Left lung (tissue), 10 donors: ENCODE measurements around the gene HKDC1. TPM values are rescaled to one million over a fixed set of nuclear protein-coding genes. Genes with fewer than 3 reads are reported as not detected.

Experiments used
- ATAC-seq: fragments of 200-7000 bp; cut with Tn5 transposase; one replicate; pipeline ENCODE4 v1.9.1; 2020; ENCODE audit warnings: moderate library complexity
- DNase-seq, 4 donors: peaks; one replicate each; pipeline ENCODE4 v3.0.0-alpha.2; 2013 to 2020
- H3K27ac ChIP-seq, 2 donors: fragments of 200-600 bp; sonication (generic) in 1 of 2; one replicate each; pipeline versions ENCODE4 v1.5.0 to v1.8.0; 2020 to 2021
- H3K27me3 ChIP-seq, 2 donors: fragments of 200-600 bp; sonication (generic) in 1 of 2; one replicate each; pipeline versions ENCODE4 v1.5.0 to v1.8.0; 2020 to 2021
- H3K36me3 ChIP-seq, 2 donors: fragments of 200-600 bp; sonication (generic) in 1 of 2; one replicate each; pipeline versions ENCODE4 v1.5.0 to v1.8.0; 2020 to 2021
- H3K4me1 ChIP-seq, 2 donors: fragments of 200-600 bp; one replicate each; pipeline ENCODE4 v1.8.0; 2021
- H3K4me3 ChIP-seq, 2 donors: fragments of 200-600 bp; sonication (generic) in 1 of 2; one replicate each; pipeline versions ENCODE4 v1.5.0 to v1.8.0; 2020 to 2021; ENCODE audit warnings: mild to moderate bottlenecking in 1 of 2
- H3K9me3 ChIP-seq, 2 donors: fragments of 200-600 bp; sonication (generic) in 1 of 2; one replicate each; pipeline versions ENCODE4 v1.5.0 to v1.8.0; 2020 to 2021
- CTCF ChIP-seq, 2 donors: fragments of 200-600 bp; sonication (generic) in 1 of 2; IDR thresholded peaks; one replicate each; pipeline versions ENCODE4 v1.5.0 to v1.8.0; 2021; ENCODE audit warnings: antibody characterized with exemption in 2 of 2
- intact Hi-C, 2 donors: fragments of 100-400 bp; cut with DNase I; formaldehyde crosslinking; loops; one replicate each; pipeline versions ENCODE4 v1.11.2 to v1.14.2; 2022
- polyA plus RNA-seq, 6 donors: library from polyadenylated mRNA; unstranded; fragments of 120-200 nt; gene quantifications; one replicate each; pipeline ENCODE4 v1.2.1, GENCODE V29; 2013; ENCODE audit not compliant: insufficient read length in 6 of 6
- total RNA-seq, 2 donors: library from RNA; stranded (reverse); fragmentation: NEBNext Ultra II Directional; extraction: Animal tissue kit (Norgen Biotek cat#: 25700); gene quantifications; one replicate each; pipeline ENCODE4 v1.2.1, GENCODE V29; 2021
- donor health status: DM: no; HTN: yes; CAD: no.
- donor health status: DM: no; HTN: no; CAD: no.

The HKDC1 gene
- total and polyA plus RNA-seq, 8 donors = 0.71 to 9.7 (median 4.3) TPM

DNA sequence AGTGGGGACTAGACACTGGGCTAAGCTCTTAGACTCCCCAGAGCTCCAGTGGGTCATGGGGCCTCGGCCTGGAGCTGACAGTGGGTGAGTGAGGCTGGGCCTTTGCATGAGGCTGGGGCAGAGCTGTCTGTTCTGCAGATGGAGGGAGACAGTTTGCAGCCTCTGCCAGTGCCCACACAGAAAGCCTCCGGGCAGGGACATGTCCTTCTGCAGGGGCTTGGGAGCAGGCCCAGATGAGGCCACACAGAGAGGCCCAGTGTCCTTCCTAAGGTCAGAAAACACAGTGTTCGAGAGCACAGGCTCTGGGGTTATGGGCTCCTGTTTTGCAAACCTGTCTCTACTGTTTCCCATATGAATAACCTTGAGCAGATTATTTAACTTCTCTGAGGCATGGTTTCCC lies 33.0 kb downstream of the HKDC1 start:
- Histone ChIP-seq H3K4me3 (no peak overlapping the region), H3K9me3 (no peaks in the 10 kb centered on the region), H3K27me3 (no peaks in the 10 kb centered on the region), H3K27ac (no peak overlapping the region), H3K36me3 (no peaks in the 10 kb centered on the region), H3K4me1 (no peaks in the 10 kb centered on the region)
- no peak for ATAC-seq
- TF ChIP-seq CTCF (IDR thresholded peaks at IDR 0.05) = no peak
- intact Hi-C loops = no loop called here
- no peak for DNase-seq

DNA sequence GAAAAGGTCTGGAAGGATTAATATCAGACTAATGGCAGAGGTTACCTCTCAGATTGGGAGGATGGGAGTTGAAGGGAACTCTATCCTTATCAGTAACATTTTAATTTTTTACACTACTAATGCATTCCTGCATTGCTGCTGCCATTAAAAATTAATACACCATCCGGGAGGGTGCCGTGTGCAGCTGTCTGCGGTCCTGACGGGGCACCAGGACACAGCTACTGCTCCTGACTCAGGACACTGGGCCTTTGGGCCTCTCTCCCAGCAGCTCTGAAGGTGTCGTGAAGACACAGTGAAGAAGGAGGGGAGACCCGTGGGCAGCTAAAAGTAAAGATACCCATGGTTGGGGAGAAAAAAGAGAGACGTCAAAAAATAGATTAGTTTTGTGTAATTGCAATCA lies 34.7 kb downstream of the HKDC1 start:
- Histone ChIP-seq H3K27ac (no peak overlapping the region), H3K4me1 (no peaks in the 10 kb centered on the region), H3K9me3 (no peaks in the 10 kb centered on the region), H3K27me3 (no peaks in the 10 kb centered on the region), H3K4me3 (no peak overlapping the region), H3K36me3 (no peaks in the 10 kb centered on the region)
- DNase-seq (no peak), ATAC-seq (no peak)
- intact Hi-C loops = no loop called here
- TF ChIP-seq CTCF (IDR thresholded peaks at IDR 0.05) = no peak

DNA sequence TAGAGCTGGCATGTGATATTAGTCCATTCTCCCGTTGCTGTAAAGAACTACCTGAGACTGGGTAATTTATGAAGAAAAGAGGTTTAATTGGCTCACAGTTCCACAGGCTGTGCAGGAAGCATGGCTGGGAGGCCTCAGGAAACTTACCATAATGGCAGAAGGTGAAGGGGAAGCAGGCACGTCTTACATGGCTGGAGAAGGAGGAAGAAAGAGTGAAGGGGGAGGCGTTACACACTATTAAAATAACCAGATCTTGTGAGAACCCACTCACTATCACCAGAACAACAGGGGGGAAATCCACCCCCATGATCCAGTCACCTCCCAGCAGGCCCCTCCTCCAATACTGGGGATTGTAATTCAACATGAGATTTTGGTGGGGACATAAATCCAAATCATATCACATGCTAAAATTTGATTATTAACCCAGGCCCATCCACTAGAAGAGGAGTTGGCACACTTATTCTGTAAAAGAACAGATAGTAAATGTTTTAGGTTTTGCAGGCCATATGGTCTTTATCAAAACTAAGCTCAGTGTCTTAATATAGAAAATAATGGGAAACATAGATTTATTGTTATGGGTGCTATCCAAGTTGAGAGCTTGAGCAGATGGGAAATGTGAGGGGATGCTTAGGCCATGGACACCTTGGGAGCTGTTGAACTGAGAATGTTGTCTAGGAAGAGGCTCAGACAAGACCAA lies 39.6 kb downstream of the HKDC1 start:
- intact Hi-C loops = no loop called here
- Histone ChIP-seq H3K27ac (no peak overlapping the region), H3K4me3 (no peak overlapping the region), H3K9me3 (no peaks in the 10 kb centered on the region), H3K36me3 (no peaks in the 10 kb centered on the region), H3K4me1 (no peaks in the 10 kb centered on the region), H3K27me3 (no peaks in the 10 kb centered on the region)
- ATAC-seq (no peak), DNase-seq (no peak)
- no peak for TF ChIP-seq CTCF (IDR thresholded peaks at IDR 0.05)

DNA sequence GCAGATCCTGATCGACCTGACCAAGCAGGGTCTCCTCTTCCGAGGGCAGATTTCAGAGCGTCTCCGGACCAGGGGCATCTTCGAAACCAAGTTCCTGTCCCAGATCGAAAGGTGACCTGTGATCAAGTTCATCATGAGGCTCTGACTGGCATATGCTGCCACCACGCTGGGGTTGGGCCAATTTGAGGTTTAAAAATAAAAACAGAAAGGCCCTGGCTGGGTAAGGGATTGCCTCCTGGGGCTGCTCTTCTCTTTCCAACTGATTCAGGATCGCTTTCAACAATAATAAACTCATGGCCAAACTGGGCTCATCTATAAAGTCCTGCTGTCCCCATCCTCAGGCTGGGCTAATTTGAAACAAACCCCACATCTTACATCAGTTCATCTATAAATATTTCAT lies 41.1 kb downstream of the HKDC1 start:
- no peaks in the 10 kb centered on the region for H3K4me1 ChIP-seq
- no peaks in the 10 kb centered on the region for H3K27me3 ChIP-seq
- TF ChIP-seq CTCF (IDR thresholded peaks at IDR 0.05) = no peak
- ATAC-seq (no peak), DNase-seq (no peak)
- no peaks in the 10 kb centered on the region for H3K36me3 ChIP-seq
- no peak overlapping the region for H3K4me3 ChIP-seq
- no peaks in the 10 kb centered on the region for H3K9me3 ChIP-seq
- intact Hi-C loops = no loop called here
- no peak overlapping the region for H3K27ac ChIP-seq

GRCh38 chr10:69262292-69262751 lies 42.2 kb downstream of the HKDC1 start:
- intact Hi-C loops = no loop called here
- H3K9me3 ChIP-seq = no peaks in the 10 kb centered on the region
- H3K4me1 ChIP-seq = no peaks in the 10 kb centered on the region
- H3K27ac ChIP-seq = no peak overlapping the region
- no peaks in the 10 kb centered on the region for H3K36me3 ChIP-seq
- no peak for ATAC-seq
- DNase-seq = no peak
- no peak for TF ChIP-seq CTCF (IDR thresholded peaks at IDR 0.05)
- no peak overlapping the region for H3K4me3 ChIP-seq
- H3K27me3 ChIP-seq = no peaks in the 10 kb centered on the region
